Renal cortex interstitium (tissue), 11 donors: Measurements from ENCODE around the gene DUOX2. TPM values are rescaled to one million over a fixed set of nuclear protein-coding genes. Genes with fewer than 3 reads are reported as not detected.
"Not testable (repeated sequence)": the region's sequence is repeated elsewhere in the genome, so short reads cannot be mapped to it uniquely, and the experiment has no call there.

Source experiments
- DNase-seq, 11 donors: peaks; one replicate each; pipeline ENCODE4 v3.0.0-alpha.2; 2013; ENCODE audit warnings: low read depth in 9 of 11, low spot score in 4 of 11; ENCODE audit errors: extremely low read depth in 1 of 11
- polyA plus RNA-seq, 3 donors: library from polyadenylated mRNA; unstranded; fragments of 120-200 nt; gene quantifications; one replicate each; pipeline ENCODE4 v1.2.1, GENCODE V29; 2013; ENCODE audit not compliant: insufficient read length in 3 of 3

The DUOX2 gene
- polyA plus RNA-seq, 3 donors = 0.05 to 0.11 (median 0.07) TPM

DNA sequence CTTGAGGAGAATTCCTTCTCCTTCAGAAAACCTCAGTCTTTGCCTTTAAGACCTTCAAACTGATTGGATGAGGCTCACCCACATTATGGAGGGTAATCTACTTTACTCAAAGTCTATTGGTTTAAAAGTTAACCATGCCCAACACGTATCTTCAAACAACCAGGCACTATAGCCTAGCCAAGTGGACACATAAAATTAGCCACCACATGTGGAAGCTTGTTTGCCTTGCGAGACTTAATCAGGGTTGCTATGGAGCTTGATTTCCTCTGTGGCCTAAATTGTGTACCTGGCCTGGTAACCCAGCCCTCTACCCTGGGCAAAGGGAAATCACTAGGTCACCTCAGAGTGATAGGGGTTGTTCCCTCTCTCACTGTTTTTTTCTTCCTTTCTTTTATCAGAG is 71.1 kb downstream of the DUOX2 start:
- not testable (repeated sequence) for DNase-seq

Other genes starting within 250 kb of the DUOX2 start
- gene TERB2, start 157.5 kb downstream of the DUOX2 start, polyA plus RNA-seq = not detected
- gene SORD, start 91.0 kb downstream of the DUOX2 start, polyA plus RNA-seq = 10 to 100 TPM; 38.1 to 44.3 (median 41.7) TPM
- gene DUOXA2, start 154 bp upstream of the DUOX2 start, polyA plus RNA-seq = not detected
- gene DUOXA1, start 15.7 kb upstream of the DUOX2 start, polyA plus RNA-seq = under 1 TPM; 0.16 to 0.56 (median 0.20) TPM
- gene DUOX1, start 15.8 kb upstream of the DUOX2 start, polyA plus RNA-seq = 1 to 10 TPM; 3.2 to 5.1 (median 3.8) TPM
- gene SHF, start 73.8 kb upstream of the DUOX2 start, polyA plus RNA-seq = 10 to 100 TPM; 15.0 to 20.4 (median 16.5) TPM
- under 1 TPM; 0.48 to 0.82 (median 0.55) TPM for gene SLC28A2, start 138.1 kb upstream of the DUOX2 start, polyA plus RNA-seq